Smooth muscle cell (in vitro differentiated cells): ENCODE data around the gene HSPA1A. TPM values are rescaled to one million over a fixed set of nuclear protein-coding genes. Genes with fewer than 3 reads are reported as not detected.

Experiments used
- DNase-seq: peaks from one replicate; lab custom pipeline; 2025; ENCODE audit not compliant: unreplicated experiment; lab: John Stamatoyannopoulos, UW
- H2AFZ ChIP-seq: fragments of 200-600 bp; sonication (generic); 2 replicates; pipeline ENCODE4 v1.6.0; 2016; ENCODE audit warnings: antibody characterized with exemption, low read depth, mild to moderate bottlenecking
- H3F3A ChIP-seq: fragments of 200-600 bp; sonication (generic); 2 replicates; pipeline ENCODE4 v1.6.0; 2017; ENCODE audit warnings: antibody characterized with exemption, low read depth
- H3K27ac ChIP-seq: fragments of 200-600 bp; sonication (generic); 2 replicates; pipeline ENCODE4 v1.5.1; 2016; ENCODE audit warnings: low read depth, mild to moderate bottlenecking
- H3K27me3 ChIP-seq: fragments of 200-600 bp; sonication (generic); 2 replicates; pipeline ENCODE4 v1.6.1; 2016; ENCODE audit warnings: low read depth, mild to moderate bottlenecking
- H3K36me3 ChIP-seq: fragments of 200-600 bp; sonication (generic); 2 replicates; pipeline ENCODE4 v1.5.1; 2016; ENCODE audit warnings: low read depth
- H3K4me1 ChIP-seq: fragments of 200-600 bp; sonication (generic); 2 replicates; pipeline ENCODE4 v1.5.1; 2016; ENCODE audit warnings: low read depth
- H3K4me2 ChIP-seq: fragments of 200-600 bp; sonication (generic); 2 replicates; pipeline ENCODE4 v1.6.0; 2016; ENCODE audit warnings: mild to moderate bottlenecking
- H3K4me3 ChIP-seq: fragments of 200-600 bp; sonication (generic); 2 replicates; pipeline ENCODE4 v1.5.1; 2016; ENCODE audit warnings: mild to moderate bottlenecking
- H3K79me2 ChIP-seq: fragments of 200-600 bp; sonication (generic); 2 replicates; pipeline ENCODE4 v1.6.0; 2016; ENCODE audit warnings: low read depth, mild to moderate bottlenecking
- H3K9ac ChIP-seq: fragments of 200-600 bp; sonication (generic); 2 replicates; pipeline ENCODE4 v1.6.0; 2016; ENCODE audit warnings: low read depth
- H3K9me3 ChIP-seq: fragments of 200-600 bp; sonication (generic); replicated peaks from 2 replicates; pipeline ENCODE4 v1.5.1; 2016; ENCODE audit warnings: low read depth
- H4K20me1 ChIP-seq: fragments of 200-600 bp; sonication (generic); 2 replicates; pipeline ENCODE4 v1.6.0; 2016; ENCODE audit warnings: low read depth
- CTCF ChIP-seq: fragments of 200-600 bp; sonication (generic); IDR thresholded peaks from 2 replicates; pipeline ENCODE4 v1.5.1; 2017; ENCODE audit warnings: borderline replicate concordance, mild to moderate bottlenecking, antibody characterized with exemption; ENCODE audit not compliant: insufficient read depth, poor library complexity, severe bottlenecking
- WGBS: methylation state at CpG from one replicate; pipeline ENCODE4 v1.1.7; 2016; ENCODE audit warnings: low lambda C conversion rate; 5-methylcytosine and 5-hydroxymethylcytosine counted together
- polyA plus RNA-seq: library from polyadenylated mRNA; unstranded; fragments of >200 nt; fragmentation: Nextera tagmentation; extraction: Ambion mirVana; gene quantifications from 2 replicates; pipeline ENCODE4 v1.2.1, GENCODE V29; 2016
- total RNA-seq: library from RNA; depleted of rRNA; stranded (reverse); fragments of >200 nt; gene quantifications from 2 replicates; pipeline ENCODE4 v1.2.3, GENCODE V29; 2014

HSPA1A gene
- total and polyA plus RNA-seq, 2 experiments from 2014 or later = 52.6 to 61.2 TPM

DNA sequence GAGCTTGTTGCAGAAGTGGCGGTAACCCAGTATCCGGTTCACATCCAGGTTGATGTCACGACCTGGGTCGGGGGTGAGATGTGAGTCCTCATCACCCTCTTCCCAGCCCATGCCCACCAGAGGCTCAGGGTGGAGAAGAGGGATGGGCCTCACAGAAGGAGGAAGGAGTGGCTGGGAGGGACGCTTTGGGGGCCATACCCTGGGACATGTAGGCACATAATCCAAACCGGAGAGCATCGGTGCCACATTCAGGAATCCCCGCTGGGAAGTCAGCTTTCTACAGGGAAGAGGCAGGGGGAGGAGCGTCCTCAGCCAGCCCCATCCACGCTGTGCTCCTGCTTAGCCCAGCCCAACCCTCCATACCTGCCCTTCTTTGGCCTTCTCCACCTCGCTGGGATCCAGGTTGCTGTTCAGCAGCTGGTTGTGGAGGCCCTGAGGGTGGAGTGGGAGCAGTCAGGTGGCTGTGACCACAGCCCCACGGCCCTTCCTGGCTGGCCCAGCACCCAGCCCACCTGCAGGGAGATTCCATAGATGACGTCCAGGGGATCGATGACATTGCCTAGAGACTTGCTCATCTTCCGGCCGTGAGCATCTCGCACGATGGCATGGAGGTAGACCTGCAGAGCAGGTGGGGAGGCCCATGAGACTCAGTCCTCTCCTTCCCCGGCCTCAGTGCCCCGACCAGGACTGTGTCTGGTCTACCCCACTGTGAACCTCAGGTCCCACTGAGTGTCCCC lies 34.7 kb upstream of the HSPA1A start:
- no peak overlapping the region for H3K4me2 ChIP-seq
- H3K36me3 ChIP-seq = no peaks in the 10 kb centered on the region
- 96% methylated on average over 20 of the region's 20 CpGs for WGBS
- no peaks in the 10 kb centered on the region for H4K20me1 ChIP-seq
- peaks cover 8% of the 10 kb centered on the region for H3K4me1 ChIP-seq
- no peak overlapping the region for H2AFZ ChIP-seq
- no peak overlapping the region for H3K9ac ChIP-seq
- TF ChIP-seq CTCF = no peak
- no peaks in the 10 kb centered on the region for H3K9me3 ChIP-seq
- H3K27ac ChIP-seq = no peak overlapping the region
- no peaks in the 10 kb centered on the region for H3K27me3 ChIP-seq
- H3K4me3 ChIP-seq = no peak overlapping the region
- no peak for DNase-seq
- no peaks in the 10 kb centered on the region for H3K79me2 ChIP-seq
- peaks cover 11% of the 10 kb centered on the region for H3F3A ChIP-seq

GRCh38 chr6:31781244-31782125 lies 33.9 kb upstream of the HSPA1A start:
- Histone ChIP-seq H3K79me2 (no peaks in the 10 kb centered on the region), H3K27me3 (no peaks in the 10 kb centered on the region), H3K4me1 (peaks cover 6% of the 10 kb centered on the region), H3K9me3 (no peaks in the 10 kb centered on the region), H3K27ac (no peak overlapping the region), H3K36me3 (no peaks in the 10 kb centered on the region), H3K9ac (no peak overlapping the region), H2AFZ (no peak overlapping the region), H4K20me1 (no peaks in the 10 kb centered on the region), H3K4me2 (no peak overlapping the region), H3F3A (peaks cover 11% of the 10 kb centered on the region), H3K4me3 (no peak overlapping the region)
- TF ChIP-seq CTCF = no peak
- 98% methylated on average over 23 of the region's 23 CpGs for WGBS
- no peak for DNase-seq

GRCh38 chr6:31782126-31782855 lies 33.1 kb upstream of the HSPA1A start:
- no peak for TF ChIP-seq CTCF
- Histone ChIP-seq H3K36me3 (no peaks in the 10 kb centered on the region), H3K27ac (no peak overlapping the region), H4K20me1 (no peaks in the 10 kb centered on the region), H3K9ac (no peak overlapping the region), H2AFZ (no peak overlapping the region), H3K4me2 (no peak overlapping the region), H3K9me3 (no peaks in the 10 kb centered on the region), H3K27me3 (no peaks in the 10 kb centered on the region), H3F3A (peaks cover 11% of the 10 kb centered on the region), H3K79me2 (no peaks in the 10 kb centered on the region), H3K4me1 (no peaks in the 10 kb centered on the region), H3K4me3 (no peak overlapping the region)
- no peak for DNase-seq
- 97% methylated on average over 29 of the region's 32 CpGs for WGBS
